ENCODE results near the gene PDGFRB. TPM values are rescaled to one million over a fixed set of nuclear protein-coding genes. Genes with fewer than 3 reads are reported as not detected.
A peak's percentile ranks its signal among the peaks of the same experiment; 100 is the strongest.

PDGFRB gene
- total and polyA plus RNA-seq, 9 of the 15 experiments (the other 6 are each of a cell fraction or from before 2014, with no cell fraction given), result 0.01 to 1.5 (median 0.09) TPM; not detected in 3

GRCh38 chr5:150144246-150144801, 11.3 kb downstream of the PDGFRB start (continued):
- TF ChIP-seq HBP1 (CRISPR knock-in tag; IDR thresholded peaks at IDR 0.05) (no peak), ZNF766 (CRISPR knock-in tag; conservative IDR thresholded peaks at IDR 0.05) (no peak), BDP1 (IDR thresholded peaks at IDR 0.05; ENCODE audit: insufficient read depth, insufficient read length) (no peak), E2F1 (CRISPR knock-in tag; IDR thresholded peaks at IDR 0.05) (no peak), E2F3 (CRISPR knock-in tag; IDR thresholded peaks at IDR 0.05) (no peak), MYC (IDR thresholded peaks at IDR 0.05; ENCODE audit: low read depth, low read length) (no peak), MYC (CRISPR knock-in tag; IDR thresholded peaks at IDR 0.05; ENCODE audit: borderline replicate concordance, low read depth) (no peak), ZNF174 (CRISPR knock-in tag; IDR thresholded peaks at IDR 0.05) (no peak), ZNF639 (CRISPR knock-in tag; conservative IDR thresholded peaks at IDR 0.05 in 1 of 2, IDR thresholded peaks at IDR 0.05 in 1 of 2) (no peak), ZNF217 (CRISPR knock-in tag; IDR thresholded peaks at IDR 0.05) (no peak), MTA1 (IDR thresholded peaks at IDR 0.05; ENCODE audit: borderline replicate concordance) (no peak), RBM14 (IDR thresholded peaks at IDR 0.05; ENCODE audit: borderline replicate concordance, insufficient read depth, low read depth, low read length) (no peak), ZNF282 (CRISPR knock-in tag; IDR thresholded peaks at IDR 0.05) (no peak), THRB (CRISPR knock-in tag; conservative IDR thresholded peaks at IDR 0.05) (no peak), EGR1 (conservative IDR thresholded peaks at IDR 0.05) (peak; percentile 65)
